SHP77 treated with DMSO at 0.1 percent for 48 hours (cell line): ENCODE results near the gene HERC5.
"Not testable (repeated sequence)": the region's sequence is repeated elsewhere in the genome, so short reads cannot be mapped to it uniquely, and the experiment has no call there.

ENCODE experiments used
- DNase-seq: peaks from one replicate; lab custom pipeline; 2025; lab: John Stamatoyannopoulos, UW

The HERC5 gene

GRCh38 chr4:88522702-88523324 is 65.9 kb downstream of the HERC5 start:
- DNase-seq: no peak

- DNase-seq: peak; percentile 34
Measured at GRCh38 chr4:88523325-88524129, 66.6 kb downstream of the HERC5 start, which contains the start of gene PYURF. Gene PYURF (minus strand): TSS chr4:88523776. CDS start chr4:88523700, 76 bp downstream.

- no peak for DNase-seq
Measured at GRCh38 chr4:88524171-88524570, 67.3 kb downstream of the HERC5 start.

GRCh38 chr4:88526221-88526815 is 69.4 kb downstream of the HERC5 start:
- no peak for DNase-seq

- no peak for DNase-seq
Measured at GRCh38 chr4:88527787-88528186, 70.9 kb downstream of the HERC5 start.

- DNase-seq: no peak
Measured at GRCh38 chr4:88528861-88529260, 71.9 kb downstream of the HERC5 start.

- no peak for DNase-seq
Measured at GRCh38 chr4:88531549-88531948, 74.6 kb downstream of the HERC5 start.

- no peak for DNase-seq
Measured at GRCh38 chr4:88533088-88533790, 76.3 kb downstream of the HERC5 start.

- no peak for DNase-seq
Measured at GRCh38 chr4:88533937-88534750, 77.2 kb downstream of the HERC5 start.

- DNase-seq: no peak
Measured at GRCh38 chr4:88535090-88535755, 78.3 kb downstream of the HERC5 start.

GRCh38 chr4:88537709-88538108 is 80.8 kb downstream of the HERC5 start:
- DNase-seq: no peak

GRCh38 chr4:88539322-88540068 is 82.6 kb downstream of the HERC5 start:
- not testable (repeated sequence) for DNase-seq

GRCh38 chr4:88549815-88550214 is 92.9 kb downstream of the HERC5 start:
- no peak for DNase-seq
